HCT116 (cell line): ENCODE results near the gene CD1B.

Experiments
- CBX3 ChIP-seq: IDR thresholded peaks from 2 replicates; pipeline ENCODE4 v1.6.1; 2012; ENCODE audit warnings: low read depth
- EZH2phosphoT487 ChIP-seq: fragments of 200-600 bp; IDR thresholded peaks from 2 replicates; pipeline ENCODE4 v1.6.1; 2018; ENCODE audit warnings: antibody characterized with exemption, borderline replicate concordance
- JUND ChIP-seq: IDR thresholded peaks from 2 replicates; pipeline ENCODE4 v1.6.1; 2012
- POLR2A ChIP-seq: IDR thresholded peaks from 2 replicates; pipeline ENCODE4 v1.7.0; 2011; ENCODE audit warnings: borderline replicate concordance; ENCODE audit not compliant: insufficient read depth, insufficient read length; ENCODE audit errors: extremely low read depth
- POLR2AphosphoS5 ChIP-seq: IDR thresholded peaks from 2 replicates; pipeline ENCODE4 v1.6.1; 2011; ENCODE audit warnings: mild to moderate bottlenecking, low read depth, low read length, moderate library complexity
- YY1 ChIP-seq: IDR thresholded peaks from 2 replicates; pipeline ENCODE4 v1.6.1; 2011; ENCODE audit warnings: low read length, low read depth, moderate library complexity, mild to moderate bottlenecking; ENCODE audit not compliant: insufficient replicate concordance; ENCODE audit errors: extremely low read depth
- TF ChIP-seq, protein P1 (sequence below), 3 experiments: fragments of 200-600 bp in 1 of 3; sonication (generic) in 1 of 3; IDR thresholded peaks in 2 of 3; conservative IDR thresholded peaks in 1 of 3; 2 replicates each; pipeline ENCODE4 v1.5.1; 2012 to 2017; ENCODE audit warnings: low read depth in 2 of 3, low read length in 2 of 3, antibody characterized with exemption in 1 of 3, borderline replicate concordance in 1 of 3, control low read depth in 1 of 3, mild to moderate bottlenecking in 1 of 3, mixed read lengths in 1 of 3, mixed run types in 1 of 3, moderate library complexity in 1 of 3; ENCODE audit not compliant: insufficient read depth in 1 of 3
- TF ChIP-seq, protein P2 (sequence below): IDR thresholded peaks from 2 replicates; pipeline ENCODE4 v1.6.1; 2012; ENCODE audit warnings: low read depth
- TF ChIP-seq, protein P3 (sequence below): IDR thresholded peaks from 2 replicates; pipeline ENCODE4 v1.6.1; 2012
- TF ChIP-seq, protein P4 (sequence below): IDR thresholded peaks from 2 replicates; pipeline ENCODE4 v1.6.1; 2011; ENCODE audit warnings: mild to moderate bottlenecking, low read length, moderate library complexity; ENCODE audit not compliant: insufficient replicate concordance; ENCODE audit errors: extremely low read depth

DNA sequence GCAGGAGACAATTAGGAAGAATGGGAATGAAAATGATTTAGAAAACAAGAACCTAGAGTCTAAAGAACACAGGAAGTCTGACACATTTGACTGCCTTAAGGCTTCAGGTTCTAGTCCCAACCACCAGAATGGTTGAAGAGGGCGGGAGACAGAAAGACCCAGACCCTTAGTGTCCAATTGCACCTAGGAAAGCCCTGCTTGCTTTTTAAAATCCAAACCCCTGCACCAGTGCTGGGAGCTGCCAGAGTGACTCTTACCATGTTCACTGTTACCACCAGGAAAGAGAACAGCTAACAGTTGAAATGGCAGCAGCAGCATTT is 265 bp downstream of the CD1B start:
- TF ChIP-seq, protein P1, sequence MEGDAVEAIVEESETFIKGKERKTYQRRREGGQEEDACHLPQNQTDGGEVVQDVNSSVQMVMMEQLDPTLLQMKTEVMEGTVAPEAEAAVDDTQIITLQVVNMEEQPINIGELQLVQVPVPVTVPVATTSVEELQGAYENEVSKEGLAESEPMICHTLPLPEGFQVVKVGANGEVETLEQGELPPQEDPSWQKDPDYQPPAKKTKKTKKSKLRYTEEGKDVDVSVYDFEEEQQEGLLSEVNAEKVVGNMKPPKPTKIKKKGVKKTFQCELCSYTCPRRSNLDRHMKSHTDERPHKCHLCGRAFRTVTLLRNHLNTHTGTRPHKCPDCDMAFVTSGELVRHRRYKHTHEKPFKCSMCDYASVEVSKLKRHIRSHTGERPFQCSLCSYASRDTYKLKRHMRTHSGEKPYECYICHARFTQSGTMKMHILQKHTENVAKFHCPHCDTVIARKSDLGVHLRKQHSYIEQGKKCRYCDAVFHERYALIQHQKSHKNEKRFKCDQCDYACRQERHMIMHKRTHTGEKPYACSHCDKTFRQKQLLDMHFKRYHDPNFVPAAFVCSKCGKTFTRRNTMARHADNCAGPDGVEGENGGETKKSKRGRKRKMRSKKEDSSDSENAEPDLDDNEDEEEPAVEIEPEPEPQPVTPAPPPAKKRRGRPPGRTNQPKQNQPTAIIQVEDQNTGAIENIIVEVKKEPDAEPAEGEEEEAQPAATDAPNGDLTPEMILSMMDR (IDR thresholded peaks at IDR 0.05 in 2 of 3, conservative IDR thresholded peaks at IDR 0.05 in 1 of 3; ENCODE audit: borderline replicate concordance in 1 of 3, insufficient read depth in 1 of 3, low read depth in 2 of 3, low read length in 2 of 3) = no peak
- no peak for TF ChIP-seq JUND
- TF ChIP-seq, protein P2, sequence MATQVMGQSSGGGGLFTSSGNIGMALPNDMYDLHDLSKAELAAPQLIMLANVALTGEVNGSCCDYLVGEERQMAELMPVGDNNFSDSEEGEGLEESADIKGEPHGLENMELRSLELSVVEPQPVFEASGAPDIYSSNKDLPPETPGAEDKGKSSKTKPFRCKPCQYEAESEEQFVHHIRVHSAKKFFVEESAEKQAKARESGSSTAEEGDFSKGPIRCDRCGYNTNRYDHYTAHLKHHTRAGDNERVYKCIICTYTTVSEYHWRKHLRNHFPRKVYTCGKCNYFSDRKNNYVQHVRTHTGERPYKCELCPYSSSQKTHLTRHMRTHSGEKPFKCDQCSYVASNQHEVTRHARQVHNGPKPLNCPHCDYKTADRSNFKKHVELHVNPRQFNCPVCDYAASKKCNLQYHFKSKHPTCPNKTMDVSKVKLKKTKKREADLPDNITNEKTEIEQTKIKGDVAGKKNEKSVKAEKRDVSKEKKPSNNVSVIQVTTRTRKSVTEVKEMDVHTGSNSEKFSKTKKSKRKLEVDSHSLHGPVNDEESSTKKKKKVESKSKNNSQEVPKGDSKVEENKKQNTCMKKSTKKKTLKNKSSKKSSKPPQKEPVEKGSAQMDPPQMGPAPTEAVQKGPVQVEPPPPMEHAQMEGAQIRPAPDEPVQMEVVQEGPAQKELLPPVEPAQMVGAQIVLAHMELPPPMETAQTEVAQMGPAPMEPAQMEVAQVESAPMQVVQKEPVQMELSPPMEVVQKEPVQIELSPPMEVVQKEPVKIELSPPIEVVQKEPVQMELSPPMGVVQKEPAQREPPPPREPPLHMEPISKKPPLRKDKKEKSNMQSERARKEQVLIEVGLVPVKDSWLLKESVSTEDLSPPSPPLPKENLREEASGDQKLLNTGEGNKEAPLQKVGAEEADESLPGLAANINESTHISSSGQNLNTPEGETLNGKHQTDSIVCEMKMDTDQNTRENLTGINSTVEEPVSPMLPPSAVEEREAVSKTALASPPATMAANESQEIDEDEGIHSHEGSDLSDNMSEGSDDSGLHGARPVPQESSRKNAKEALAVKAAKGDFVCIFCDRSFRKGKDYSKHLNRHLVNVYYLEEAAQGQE = no peak
- TF ChIP-seq CBX3 = no peak
- no peak for TF ChIP-seq YY1
- no peak for TF ChIP-seq POLR2AphosphoS5
- TF ChIP-seq, protein P3, sequence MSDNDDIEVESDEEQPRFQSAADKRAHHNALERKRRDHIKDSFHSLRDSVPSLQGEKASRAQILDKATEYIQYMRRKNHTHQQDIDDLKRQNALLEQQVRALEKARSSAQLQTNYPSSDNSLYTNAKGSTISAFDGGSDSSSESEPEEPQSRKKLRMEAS = no peak
- no peak for TF ChIP-seq POLR2A
- TF ChIP-seq EZH2phosphoT487 = no peak
- TF ChIP-seq, protein P4, sequence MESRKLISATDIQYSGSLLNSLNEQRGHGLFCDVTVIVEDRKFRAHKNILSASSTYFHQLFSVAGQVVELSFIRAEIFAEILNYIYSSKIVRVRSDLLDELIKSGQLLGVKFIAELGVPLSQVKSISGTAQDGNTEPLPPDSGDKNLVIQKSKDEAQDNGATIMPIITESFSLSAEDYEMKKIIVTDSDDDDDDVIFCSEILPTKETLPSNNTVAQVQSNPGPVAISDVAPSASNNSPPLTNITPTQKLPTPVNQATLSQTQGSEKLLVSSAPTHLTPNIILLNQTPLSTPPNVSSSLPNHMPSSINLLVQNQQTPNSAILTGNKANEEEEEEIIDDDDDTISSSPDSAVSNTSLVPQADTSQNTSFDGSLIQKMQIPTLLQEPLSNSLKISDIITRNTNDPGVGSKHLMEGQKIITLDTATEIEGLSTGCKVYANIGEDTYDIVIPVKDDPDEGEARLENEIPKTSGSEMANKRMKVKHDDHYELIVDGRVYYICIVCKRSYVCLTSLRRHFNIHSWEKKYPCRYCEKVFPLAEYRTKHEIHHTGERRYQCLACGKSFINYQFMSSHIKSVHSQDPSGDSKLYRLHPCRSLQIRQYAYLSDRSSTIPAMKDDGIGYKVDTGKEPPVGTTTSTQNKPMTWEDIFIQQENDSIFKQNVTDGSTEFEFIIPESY = no peak
